ENCODE measurements around the gene FCRL4. TPM values are rescaled to one million over a fixed set of nuclear protein-coding genes. Genes with fewer than 3 reads are reported as not detected.

The FCRL4 gene
- total RNA-seq, 1 experiment from 2014 or later: not detected

DNA sequence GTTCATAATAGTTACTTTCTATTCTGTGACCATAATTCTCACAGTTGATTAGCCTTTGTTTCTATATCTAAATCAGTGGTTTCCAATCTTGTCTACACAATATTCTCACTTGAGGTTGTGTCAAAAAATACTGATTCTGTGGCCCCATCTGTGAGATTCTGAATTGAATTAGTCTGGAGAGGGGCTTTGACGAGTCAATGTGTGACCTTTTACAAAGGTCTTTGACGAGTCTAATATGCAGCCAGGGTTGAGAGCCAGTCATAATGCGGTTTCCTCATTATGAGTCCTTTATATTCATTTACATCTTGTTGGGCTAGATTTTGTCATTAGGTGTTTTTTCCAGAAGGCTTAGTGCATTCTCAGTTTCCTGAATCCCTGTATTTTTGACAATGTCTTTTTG, 65.3 kb downstream of the FCRL4 start (continued):
- TF ChIP-seq ZNF274 (IDR thresholded peaks at IDR 0.05; ENCODE audit: low read depth, low read length) (no peak), ZFX (IDR thresholded peaks at IDR 0.05) (no peak), JUND (IDR thresholded peaks at IDR 0.05) (no peak), POLR2AphosphoS5 (IDR thresholded peaks at IDR 0.05; ENCODE audit: low read depth, low read length) (no peak)
- TF ChIP-seq, protein P1, sequence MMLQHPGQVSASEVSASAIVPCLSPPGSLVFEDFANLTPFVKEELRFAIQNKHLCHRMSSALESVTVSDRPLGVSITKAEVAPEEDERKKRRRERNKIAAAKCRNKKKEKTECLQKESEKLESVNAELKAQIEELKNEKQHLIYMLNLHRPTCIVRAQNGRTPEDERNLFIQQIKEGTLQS (IDR thresholded peaks at IDR 0.05): no peak

DNA sequence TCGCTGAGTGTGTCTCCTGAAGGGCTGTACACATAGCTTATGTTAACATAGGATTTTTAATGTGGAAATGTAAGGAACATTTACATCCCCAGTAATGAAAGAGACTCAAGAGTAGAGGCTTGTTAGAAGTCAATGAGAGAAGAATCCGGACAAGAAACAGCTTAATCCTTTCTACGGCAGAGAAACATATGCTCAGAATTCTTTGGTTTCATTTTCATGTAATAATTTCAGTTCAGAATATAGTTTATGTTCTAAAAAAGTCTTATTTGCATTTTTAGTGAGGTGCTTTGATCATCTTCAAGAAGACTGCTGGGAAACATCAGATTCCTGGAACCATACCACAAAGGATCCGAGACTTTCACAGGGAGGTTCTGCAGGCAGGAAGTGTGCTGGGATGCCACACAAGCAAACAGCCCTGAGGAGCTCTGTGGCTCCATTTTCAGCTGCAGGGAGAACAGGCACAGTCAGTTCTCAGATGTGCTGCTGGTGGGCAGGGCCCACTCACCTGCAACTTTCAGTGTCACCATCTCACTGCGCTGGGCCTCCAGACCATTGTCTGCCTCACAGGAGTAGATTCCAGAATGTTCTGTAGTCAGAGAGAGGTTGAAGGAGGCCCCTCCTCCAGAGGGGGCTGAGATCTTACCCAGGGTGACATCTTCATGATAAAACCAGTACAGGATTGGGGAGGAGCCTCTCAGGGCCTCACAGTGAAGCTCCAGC, 74.0 kb downstream of the FCRL4 start:
- CTCF ChIA-PET: no interaction called here
- H3K36me3 ChIP-seq (ENCODE audit: control insufficient read depth in 1 of 2, insufficient read depth in 2 of 2, low read length in 2 of 2): no peaks in the 10 kb centered on the region
- DNase-seq (ENCODE audit: low read depth, low spot score): no peak

More for the DNA sequence above, 74.0 kb downstream of the FCRL4 start:
- peaks cover 34% of the 10 kb centered on the region for H3K27me3 ChIP-seq (ENCODE audit: insufficient read depth, low read length)
- ChIA-PET RAD21 (ENCODE audit: low non-redundant PET in 1 of 2, low total read pairs in 2 of 2, uncharacterized antibody in 2 of 2, unreplicated experiment in 2 of 2) (no interaction called here), POLR2A (no interaction called here)
- H2AFZ ChIP-seq (ENCODE audit: low read depth, low read length, poor library complexity, severe bottlenecking): no peak overlapping the region
- TF ChIP-seq TCF7L2 (IDR thresholded peaks at IDR 0.05; ENCODE audit: borderline replicate concordance, extremely low read depth, insufficient read depth, insufficient read length): no peak
- TF ChIP-seq YY1 (IDR thresholded peaks at IDR 0.05; ENCODE audit: extremely low read depth, insufficient replicate concordance, low read depth, low read length): no peak
- no peak for TF ChIP-seq CEBPB (IDR thresholded peaks at IDR 0.05; ENCODE audit: low read depth)
- no peaks in the 10 kb centered on the region for H3K4me1 ChIP-seq (ENCODE audit: control insufficient read depth in 1 of 2, insufficient read depth in 2 of 2, low read length in 2 of 2)
- no peaks in the 10 kb centered on the region for H3K79me2 ChIP-seq (ENCODE audit: insufficient read depth, low read length)
- no peak overlapping the region for H3K27ac ChIP-seq (ENCODE audit: low read depth, low read length)
- no peak overlapping the region for H3K9ac ChIP-seq (ENCODE audit: low read length)
- no TSS peak for BruUV-seq (replicated peaks)
- intact Hi-C loops (cut with micrococcal nuclease): no loop called here
- no peak overlapping the region for H3K4me2 ChIP-seq (ENCODE audit: low read length)
- no peak for ATAC-seq
- no peak overlapping the region for H3K4me3 ChIP-seq (replicated peaks in 1 of 2; ENCODE audit: low read depth in 1 of 2, low read length in 2 of 2)
- no peaks in the 10 kb centered on the region for H3K9me2 ChIP-seq (ENCODE audit: insufficient read depth)
- no peaks in the 10 kb centered on the region for H3K9me3 ChIP-seq (ENCODE audit: control insufficient read depth in 1 of 2, insufficient read depth in 1 of 2, low read depth in 1 of 2, low read length in 2 of 2)
- H4K20me1 ChIP-seq (ENCODE audit: insufficient read depth): no peaks in the 10 kb centered on the region

Other genes with a start within 250 kb of the FCRL4 start
- gene FCRL5, start 45.6 kb downstream of the FCRL4 start, total RNA-seq (2021; ENCODE audit: unreplicated experiment): not detected
- gene FCRL3, start 102.7 kb upstream of the FCRL4 start, total RNA-seq (2021; ENCODE audit: unreplicated experiment): not detected
- not detected for gene FCRL2, start 179.0 kb upstream of the FCRL4 start, total RNA-seq (2021; ENCODE audit: unreplicated experiment)
- gene FCRL1, start 222.0 kb upstream of the FCRL4 start, total RNA-seq (2021; ENCODE audit: unreplicated experiment): not detected
- not detected for gene CD5L, start 243.7 kb upstream of the FCRL4 start, total RNA-seq (2021; ENCODE audit: unreplicated experiment)